ENCODE measurements around the gene SSR3.

GRCh38 chr3:156536524-156537316 lies 18.2 kb downstream of the SSR3 start:
- no peak for TF ChIP-seq CTCF (IDR thresholded peaks at IDR 0.05)
- no peak for TF ChIP-seq POLR2A (IDR thresholded peaks at IDR 0.05)

Measured in lower leg skin (tissue), 3 donors.